ENCODE data around the gene FGB.
A peak's percentile ranks its signal among the peaks of the same experiment; 100 is the strongest.

Gene FGB

DNA sequence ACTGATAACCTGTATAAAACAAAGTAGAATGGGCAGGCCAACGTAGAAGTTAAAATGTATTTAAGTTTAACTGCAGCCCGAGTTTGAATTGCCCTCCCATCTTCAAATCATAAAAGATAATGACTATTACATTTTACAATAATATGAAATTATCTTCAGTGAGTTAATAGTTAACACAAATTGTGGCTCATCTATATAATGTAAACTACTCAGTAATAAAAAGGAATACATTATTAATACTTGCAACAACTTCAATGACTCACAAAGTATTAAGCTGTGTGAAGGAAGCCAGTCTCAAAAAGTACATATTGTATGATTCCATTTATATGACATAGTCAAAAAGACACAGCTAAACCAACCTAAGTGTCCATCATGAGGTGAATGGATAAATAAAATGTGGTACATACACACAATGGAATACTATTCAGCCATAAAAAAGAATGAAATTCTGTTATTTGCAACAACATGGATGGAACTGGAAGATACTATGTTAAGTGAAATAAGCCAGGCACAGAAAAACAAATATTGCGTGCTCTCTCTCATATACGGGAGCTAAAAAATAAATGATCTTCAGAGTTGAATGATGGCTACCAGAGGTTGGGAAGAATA lies 20.4 kb upstream of the FGB start:
- no peaks in the 10 kb centered on the region for H3F3A ChIP-seq (ENCODE audit: insufficient read depth, low read length)
- no peaks in the 10 kb centered on the region for H3K9me2 ChIP-seq (replicated peaks; ENCODE audit: insufficient read depth, low read length)
- no peak for DNase-seq
- H3K27me3 ChIP-seq (replicated peaks; ENCODE audit: insufficient read depth, low read length): no peaks in the 10 kb centered on the region
- no peaks in the 10 kb centered on the region for H4K20me1 ChIP-seq (ENCODE audit: insufficient read depth, low read length)
- peaks cover 5% of the 10 kb centered on the region for H3K79me2 ChIP-seq (ENCODE audit: low read length)
- H3K4me1 ChIP-seq (ENCODE audit: low read length): no peaks in the 10 kb centered on the region
- H3K4me2 ChIP-seq (ENCODE audit: low read depth, low read length): no peak overlapping the region
- H2AFZ ChIP-seq (ENCODE audit: low read length): no peak overlapping the region
- no peaks in the 10 kb centered on the region for H3K9me3 ChIP-seq (replicated peaks; ENCODE audit: insufficient read depth, low read length)
- H3K4me3 ChIP-seq (ENCODE audit: low read length): no peak overlapping the region
- peaks cover 20% of the 10 kb centered on the region for H3K36me3 ChIP-seq (replicated peaks; ENCODE audit: insufficient read depth, low read length)
- no peak overlapping the region for H3K9ac ChIP-seq (ENCODE audit: low read length)
- H3K27ac ChIP-seq (ENCODE audit: low read length): no peak overlapping the region
- TF ChIP-seq EZH2phosphoT487 (IDR thresholded peaks at IDR 0.05; ENCODE audit: low read length): no peak

DNA sequence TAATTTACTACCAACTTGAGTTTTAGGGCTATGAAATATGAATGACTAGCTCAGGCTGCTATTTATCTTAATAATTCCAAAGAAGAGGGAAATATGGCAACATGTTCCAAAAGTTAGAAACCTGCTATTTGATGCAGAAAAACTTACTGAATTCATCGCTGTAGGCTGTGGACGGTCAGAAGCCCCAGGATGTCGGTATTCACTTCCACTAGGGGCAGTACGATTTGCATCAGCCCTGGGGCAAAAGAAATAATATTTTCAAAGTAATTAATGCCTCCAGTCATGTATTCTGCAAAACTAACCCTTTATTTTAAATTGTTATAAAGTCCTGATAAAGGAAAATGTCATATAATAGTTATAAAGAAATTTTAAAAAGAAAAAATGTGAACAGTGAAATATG lies 17.1 kb upstream of the FGB start:
- Histone ChIP-seq H3K9me2 (replicated peaks; ENCODE audit: insufficient read depth, low read length) (no peaks in the 10 kb centered on the region), H3K9ac (ENCODE audit: low read length) (no peak overlapping the region), H4K20me1 (ENCODE audit: insufficient read depth, low read length) (no peaks in the 10 kb centered on the region), H3K4me1 (ENCODE audit: low read length) (peaks cover 11% of the 10 kb centered on the region), H3K4me3 (ENCODE audit: low read length) (no peak overlapping the region), H3F3A (ENCODE audit: insufficient read depth, low read length) (no peaks in the 10 kb centered on the region), H3K79me2 (ENCODE audit: low read length) (peaks cover 31% of the 10 kb centered on the region), H3K4me2 (ENCODE audit: low read depth, low read length) (no peak overlapping the region), H3K9me3 (replicated peaks; ENCODE audit: insufficient read depth, low read length) (no peaks in the 10 kb centered on the region), H3K27me3 (replicated peaks; ENCODE audit: insufficient read depth, low read length) (no peaks in the 10 kb centered on the region), H2AFZ (ENCODE audit: low read length) (no peak overlapping the region), H3K36me3 (replicated peaks; ENCODE audit: insufficient read depth, low read length) (peaks cover 17% of the 10 kb centered on the region), H3K27ac (ENCODE audit: low read length) (no peak overlapping the region)
- TF ChIP-seq EZH2phosphoT487 (IDR thresholded peaks at IDR 0.05; ENCODE audit: low read length) (no peak), EZH2 (optimal IDR thresholded peaks at IDR 0.05; ENCODE audit: low read depth, low read length) (no peak)
- TF ChIP-seq, protein P1, sequence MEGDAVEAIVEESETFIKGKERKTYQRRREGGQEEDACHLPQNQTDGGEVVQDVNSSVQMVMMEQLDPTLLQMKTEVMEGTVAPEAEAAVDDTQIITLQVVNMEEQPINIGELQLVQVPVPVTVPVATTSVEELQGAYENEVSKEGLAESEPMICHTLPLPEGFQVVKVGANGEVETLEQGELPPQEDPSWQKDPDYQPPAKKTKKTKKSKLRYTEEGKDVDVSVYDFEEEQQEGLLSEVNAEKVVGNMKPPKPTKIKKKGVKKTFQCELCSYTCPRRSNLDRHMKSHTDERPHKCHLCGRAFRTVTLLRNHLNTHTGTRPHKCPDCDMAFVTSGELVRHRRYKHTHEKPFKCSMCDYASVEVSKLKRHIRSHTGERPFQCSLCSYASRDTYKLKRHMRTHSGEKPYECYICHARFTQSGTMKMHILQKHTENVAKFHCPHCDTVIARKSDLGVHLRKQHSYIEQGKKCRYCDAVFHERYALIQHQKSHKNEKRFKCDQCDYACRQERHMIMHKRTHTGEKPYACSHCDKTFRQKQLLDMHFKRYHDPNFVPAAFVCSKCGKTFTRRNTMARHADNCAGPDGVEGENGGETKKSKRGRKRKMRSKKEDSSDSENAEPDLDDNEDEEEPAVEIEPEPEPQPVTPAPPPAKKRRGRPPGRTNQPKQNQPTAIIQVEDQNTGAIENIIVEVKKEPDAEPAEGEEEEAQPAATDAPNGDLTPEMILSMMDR (IDR thresholded peaks at IDR 0.05; ENCODE audit: low read length): no peak
- DNase-seq: no peak

DNA sequence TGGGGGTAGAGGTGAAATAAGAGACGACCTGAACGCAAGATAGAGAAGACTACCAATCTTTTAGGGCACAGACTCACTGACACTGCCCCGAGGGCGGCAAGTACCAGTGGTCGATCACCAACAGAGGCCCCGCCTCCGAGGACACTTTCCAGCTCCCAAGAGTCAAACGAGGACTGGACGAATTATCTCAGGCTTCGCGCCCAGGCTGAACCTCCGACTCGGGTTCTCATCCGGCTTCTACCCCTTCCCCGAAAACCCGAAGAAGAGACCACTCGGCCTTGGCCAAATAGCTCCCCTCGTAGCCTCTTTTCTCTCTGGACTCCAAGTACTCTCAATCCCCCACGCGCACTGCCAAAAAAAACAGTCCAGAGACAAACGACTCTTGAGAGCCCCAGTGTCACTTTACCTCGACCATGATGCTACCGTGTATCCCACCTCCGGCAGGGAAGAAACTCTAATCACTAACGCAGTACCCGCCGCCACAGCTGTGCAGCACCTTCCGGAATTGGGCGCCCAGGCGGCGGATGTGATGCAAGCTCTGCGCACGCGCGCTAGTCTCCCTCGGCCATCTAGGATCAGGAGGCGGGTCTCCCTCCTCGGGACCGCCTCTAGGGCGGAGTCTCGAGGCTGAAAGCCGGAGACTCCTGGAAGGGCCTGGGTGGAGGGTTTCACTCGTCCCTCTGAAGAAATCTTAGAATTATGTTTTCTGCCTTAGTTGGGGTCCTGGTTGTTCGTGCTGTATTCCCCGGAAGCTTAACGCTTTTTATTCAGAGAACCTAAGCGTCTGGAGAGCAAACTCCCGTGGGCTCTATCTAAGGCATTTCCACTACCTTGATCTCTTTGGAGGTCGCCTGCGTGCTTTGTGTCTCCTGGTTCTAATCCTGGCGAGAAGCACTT lies 12.7 kb upstream of the FGB start, which contains the start of gene PLRG1:
Gene PLRG1 (minus strand): TSS at position 507 of the 897 bp plus-strand sequence. CDS start 92 bp downstream, at position 415.
- no peak for TF ChIP-seq EZH2 (optimal IDR thresholded peaks at IDR 0.05; ENCODE audit: low read depth, low read length)

DNA sequence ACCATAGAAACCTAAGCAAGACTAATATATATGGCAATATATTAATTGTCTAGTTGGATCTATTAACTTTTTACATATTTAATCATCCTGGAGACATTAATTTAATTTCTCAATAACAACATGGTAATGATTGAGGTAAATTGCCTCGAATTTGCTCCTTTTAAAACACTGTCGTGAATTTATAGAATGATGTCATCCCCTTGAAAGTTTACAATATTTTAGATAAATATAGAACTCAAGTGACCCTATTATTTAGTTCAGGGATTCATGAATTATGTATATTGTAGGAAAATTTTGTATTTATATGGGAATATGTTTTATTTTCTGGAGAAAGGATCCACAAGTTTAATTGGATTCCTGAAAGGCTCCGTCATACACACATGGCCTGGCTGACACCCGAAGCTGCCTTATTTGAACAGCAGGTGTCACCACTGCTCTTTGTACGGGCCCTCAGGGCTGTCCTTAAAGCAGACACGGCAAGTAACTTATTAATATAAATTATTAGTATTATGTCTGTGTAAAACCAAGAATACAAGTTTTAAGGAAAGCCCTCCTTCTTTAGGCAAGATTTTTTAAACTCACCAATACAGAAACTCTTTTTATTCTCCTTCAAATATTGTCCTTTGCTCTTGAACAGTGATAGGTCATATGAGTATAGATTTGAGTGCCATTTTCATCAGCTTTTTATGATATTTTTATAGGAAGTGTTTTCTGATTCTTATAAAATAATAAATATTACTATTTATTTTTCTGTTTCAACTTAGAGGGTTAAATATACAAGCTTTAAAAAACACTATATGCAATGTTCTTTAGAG lies 10.7 kb upstream of the FGB start:
- no peaks in the 10 kb centered on the region for H3K9me2 ChIP-seq (replicated peaks; ENCODE audit: insufficient read depth, low read length)
- H2AFZ ChIP-seq (ENCODE audit: low read length): no peak overlapping the region
- no peak overlapping the region for H3K4me3 ChIP-seq (ENCODE audit: low read length)
- H3F3A ChIP-seq (ENCODE audit: insufficient read depth, low read length): no peaks in the 10 kb centered on the region
- TF ChIP-seq, protein P1 (IDR thresholded peaks at IDR 0.05; ENCODE audit: low read length): peak; percentile 72
- no peak for TF ChIP-seq EZH2phosphoT487 (IDR thresholded peaks at IDR 0.05; ENCODE audit: low read length)
- TF ChIP-seq EZH2 (optimal IDR thresholded peaks at IDR 0.05; ENCODE audit: low read depth, low read length): no peak
- H4K20me1 ChIP-seq (ENCODE audit: insufficient read depth, low read length): no peaks in the 10 kb centered on the region
- no peaks in the 10 kb centered on the region for H3K9me3 ChIP-seq (replicated peaks; ENCODE audit: insufficient read depth, low read length)
- H3K79me2 ChIP-seq (ENCODE audit: low read length): peaks cover 29% of the 10 kb centered on the region
- no peak overlapping the region for H3K9ac ChIP-seq (ENCODE audit: low read length)
- no peaks in the 10 kb centered on the region for H3K36me3 ChIP-seq (replicated peaks; ENCODE audit: insufficient read depth, low read length)
- peaks cover 11% of the 10 kb centered on the region for H3K4me1 ChIP-seq (ENCODE audit: low read length)
- no peak overlapping the region for H3K4me2 ChIP-seq (ENCODE audit: low read depth, low read length)
- H3K27ac ChIP-seq (ENCODE audit: low read length): no peak overlapping the region
- peak; percentile 75 for DNase-seq
- no peaks in the 10 kb centered on the region for H3K27me3 ChIP-seq (replicated peaks; ENCODE audit: insufficient read depth, low read length)

More for the DNA sequence above, 12.7 kb upstream of the FGB start, which contains the start of gene PLRG1:
- Histone ChIP-seq H3K9ac (ENCODE audit: low read length) (peak within 1 kb of the TSS; percentile 72), H3K27me3 (replicated peaks; ENCODE audit: insufficient read depth, low read length) (no peaks in the 10 kb centered on the region), H3K9me3 (replicated peaks; ENCODE audit: insufficient read depth, low read length) (no peaks in the 10 kb centered on the region), H3K36me3 (replicated peaks; ENCODE audit: insufficient read depth, low read length) (peaks cover 9% of the 10 kb centered on the region; the same call in 1 of the 2 replicates), H3K27ac (ENCODE audit: low read length) (peak within 1 kb of the TSS; percentile 18; the same call in 1 of the 2 replicates), H3K79me2 (ENCODE audit: low read length) (peaks cover 31% of the 10 kb centered on the region), H3K9me2 (replicated peaks; ENCODE audit: insufficient read depth, low read length) (no peaks in the 10 kb centered on the region), H3F3A (ENCODE audit: insufficient read depth, low read length) (no peaks in the 10 kb centered on the region), H3K4me3 (ENCODE audit: low read length) (peak within 1 kb of the TSS; percentile 74), H3K4me2 (ENCODE audit: low read depth, low read length) (peak within 1 kb of the TSS; percentile 69), H3K4me1 (ENCODE audit: low read length) (peaks cover 11% of the 10 kb centered on the region), H4K20me1 (ENCODE audit: insufficient read depth, low read length) (no peaks in the 10 kb centered on the region), H2AFZ (ENCODE audit: low read length) (peak within 1 kb of the TSS; percentile 79)
- peak; percentile 96 for DNase-seq

Measured in MM.1S (cell line).